Esophagus squamous epithelium (tissue), 5 donors: ENCODE data around the gene PSKH1. TPM values are rescaled to one million over a fixed set of nuclear protein-coding genes. Genes with fewer than 3 reads are reported as not detected.

Experiments used
- DNase-seq: peaks from one replicate; lab custom pipeline; 2025; lab: John Stamatoyannopoulos, UW
- H3K27ac ChIP-seq, 4 donors: fragments of 200-600 bp; sonication (generic); one replicate each; pipeline ENCODE4 v1.5.1; 2016 to 2019; ENCODE audit warnings: mild to moderate bottlenecking in 1 of 4
- H3K27me3 ChIP-seq, 4 donors: fragments of 200-600 bp; sonication (generic); 1 replicate in 3 of 4; 2 replicates in 1 of 4; pipeline versions ENCODE4 v1.5.1 to v1.6.0; 2017 to 2021; ENCODE audit warnings: antibody characterized with exemption in 1 of 4
- H3K36me3 ChIP-seq, 3 donors: fragments of 200-600 bp; sonication (generic); one replicate each; pipeline ENCODE4 v1.5.1; 2016 to 2019
- H3K4me1 ChIP-seq, 3 donors: fragments of 200-600 bp; sonication (generic); one replicate each; pipeline ENCODE4 v1.5.1; 2017 to 2019
- H3K4me3 ChIP-seq, 4 donors: fragments of 200-600 bp; sonication (generic); 1 replicate in 3 of 4; 2 replicates in 1 of 4; pipeline ENCODE4 v1.5.1; 2016 to 2019; ENCODE audit warnings: mild to moderate bottlenecking in 2 of 4, moderate library complexity in 1 of 4
- H3K9me3 ChIP-seq, 3 donors: fragments of 200-600 bp; sonication (generic); one replicate each; pipeline ENCODE4 v1.5.1; 2016 to 2019
- POLR2A ChIP-seq, 4 donors: fragments of 450-650 bp; IDR thresholded peaks; one replicate each; pipeline ENCODE4 v1.6.1; 2017; ENCODE audit warnings: antibody characterized with exemption in 4 of 4, mild to moderate bottlenecking in 4 of 4, moderate library complexity in 3 of 4
- WGBS, 2 donors: methylation state at CpG; one replicate each; pipeline ENCODE4 v1.1.5; 2018; 5-methylcytosine and 5-hydroxymethylcytosine counted together
- intact Hi-C: fragments of 100-400 bp; cut with DNase I; formaldehyde crosslinking; loops from one replicate; pipeline ENCODE4 v1.15.0; 2022
- total RNA-seq, 4 donors: library from RNA; depleted of rRNA; stranded (reverse); fragments of >200 nt; gene quantifications; one replicate each; pipeline ENCODE4 v1.1.0, GENCODE V29; 2016
- TF ChIP-seq, protein P1 (sequence below), 6 experiments: fragments of 450-650 bp in 4 of 6; fragments of 200-600 bp in 2 of 6; sonication (generic) in 2 of 6; IDR thresholded peaks; one replicate each; pipeline ENCODE4 v1.5.1; 2016 to 2019; ENCODE audit warnings: antibody characterized with exemption in 6 of 6, mild to moderate bottlenecking in 4 of 6, moderate library complexity in 4 of 6
- donor health status: DM: yes; HTN: yes; CAD: no.

PSKH1 gene
- total RNA-seq, 4 donors from 2014 or later: 8.5 to 18.3 (median 13.8) TPM

DNA sequence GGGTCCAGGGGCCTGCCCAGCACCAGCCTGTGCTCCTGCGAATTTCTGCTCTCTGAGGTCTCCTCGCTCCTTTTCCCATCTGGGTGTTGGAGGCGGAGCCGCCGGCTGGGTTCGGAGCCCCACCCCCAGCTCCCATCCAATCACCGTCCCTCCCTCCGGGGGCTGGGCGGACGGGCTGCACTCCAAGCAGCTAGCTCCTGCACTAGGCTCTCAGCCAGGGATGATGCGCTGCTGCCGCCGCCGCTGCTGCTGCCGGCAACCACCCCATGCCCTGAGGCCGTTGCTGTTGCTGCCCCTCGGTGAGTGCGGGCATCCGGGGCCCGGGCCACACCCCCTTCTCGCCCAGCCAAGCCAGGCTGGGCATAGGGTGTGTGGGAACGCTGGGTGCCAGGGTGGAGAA, 8.4 kb upstream of the PSKH1 start, which contains the start of gene NRN1L:
NRN1L (plus strand) TSS at position 202 of the 400 bp plus-strand sequence; CDS start at position 221, 19 bp downstream.
- intact Hi-C loops: loop anchor here (5.0 kb wide), 1 partner anchor 38 kb away; no protein-coding TSS in a partner anchor
- H3K4me1 ChIP-seq: peaks cover 11 to 20% (median 13%) of the 10 kb centered on the region in 3 donors
- peaks cover 36 to 72% (median 40%) of the 10 kb centered on the region in 3 donors for H3K36me3 ChIP-seq
- DNase-seq: no peak
- H3K27me3 ChIP-seq: no peaks in the 10 kb centered on the region
- H3K27ac ChIP-seq: peak within 1 kb of the TSS; percentile 24 to 71 (median 54)
- H3K9me3 ChIP-seq: no peaks in the 10 kb centered on the region
- peak within 1 kb of the TSS in 2 of 4 donors; percentile 17 to 43 for H3K4me3 ChIP-seq
- TF ChIP-seq POLR2A (IDR thresholded peaks at IDR 0.05): no peak
- TF ChIP-seq, protein P1, sequence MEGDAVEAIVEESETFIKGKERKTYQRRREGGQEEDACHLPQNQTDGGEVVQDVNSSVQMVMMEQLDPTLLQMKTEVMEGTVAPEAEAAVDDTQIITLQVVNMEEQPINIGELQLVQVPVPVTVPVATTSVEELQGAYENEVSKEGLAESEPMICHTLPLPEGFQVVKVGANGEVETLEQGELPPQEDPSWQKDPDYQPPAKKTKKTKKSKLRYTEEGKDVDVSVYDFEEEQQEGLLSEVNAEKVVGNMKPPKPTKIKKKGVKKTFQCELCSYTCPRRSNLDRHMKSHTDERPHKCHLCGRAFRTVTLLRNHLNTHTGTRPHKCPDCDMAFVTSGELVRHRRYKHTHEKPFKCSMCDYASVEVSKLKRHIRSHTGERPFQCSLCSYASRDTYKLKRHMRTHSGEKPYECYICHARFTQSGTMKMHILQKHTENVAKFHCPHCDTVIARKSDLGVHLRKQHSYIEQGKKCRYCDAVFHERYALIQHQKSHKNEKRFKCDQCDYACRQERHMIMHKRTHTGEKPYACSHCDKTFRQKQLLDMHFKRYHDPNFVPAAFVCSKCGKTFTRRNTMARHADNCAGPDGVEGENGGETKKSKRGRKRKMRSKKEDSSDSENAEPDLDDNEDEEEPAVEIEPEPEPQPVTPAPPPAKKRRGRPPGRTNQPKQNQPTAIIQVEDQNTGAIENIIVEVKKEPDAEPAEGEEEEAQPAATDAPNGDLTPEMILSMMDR (IDR thresholded peaks at IDR 0.05): no peak
- WGBS, 2 donors: 13 to 17% methylated on average over 2 to 3 of the region's 22 CpGs

DNA sequence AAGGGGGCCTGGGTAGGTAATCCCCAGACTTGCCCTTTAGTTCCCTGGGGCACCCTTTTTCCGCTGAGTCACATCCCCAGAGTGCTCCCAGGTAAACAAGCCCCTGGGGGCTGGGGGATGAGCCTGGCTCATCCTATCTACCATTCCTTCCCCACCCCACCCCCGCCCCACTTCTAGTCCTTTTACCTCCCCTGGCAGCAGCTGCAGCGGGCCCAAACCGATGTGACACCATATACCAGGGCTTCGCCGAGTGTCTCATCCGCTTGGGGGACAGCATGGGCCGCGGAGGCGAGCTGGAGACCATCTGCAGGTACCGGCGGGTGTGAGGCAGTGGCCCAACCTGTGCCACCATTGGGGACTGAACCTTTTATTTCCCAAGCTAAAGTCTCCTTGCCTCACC, 7.5 kb upstream of the PSKH1 start:
- no peaks in the 10 kb centered on the region for H3K27me3 ChIP-seq
- TF ChIP-seq POLR2A (IDR thresholded peaks at IDR 0.05): no peak
- TF ChIP-seq, protein P1 (IDR thresholded peaks at IDR 0.05): no peak
- WGBS, 2 donors: 100% methylated on average over 1 of the region's 12 CpGs; no CpG with 5 or more reads in 1 of the 2 donors
- no peak overlapping the region for H3K4me3 ChIP-seq
- H3K27ac ChIP-seq: peak overlapping the region in 1 of 4 donors; percentile 71
- H3K36me3 ChIP-seq: peaks cover 28 to 63% (median 32%) of the 10 kb centered on the region in 3 donors
- no peaks in the 10 kb centered on the region for H3K9me3 ChIP-seq
- intact Hi-C loops: no loop called here
- DNase-seq: no peak
- peaks cover 11 to 20% (median 13%) of the 10 kb centered on the region in 3 donors for H3K4me1 ChIP-seq

GRCh38 chr16:67885976-67886375, 7.1 kb upstream of the PSKH1 start:
- H3K4me3 ChIP-seq: no peak overlapping the region
- 80 to 98% methylated on average over 1 to 18 of the region's 19 CpGs for WGBS, 2 donors
- H3K27ac ChIP-seq: no peak overlapping the region
- TF ChIP-seq, protein P1 (IDR thresholded peaks at IDR 0.05): no peak
- no peak for TF ChIP-seq POLR2A (IDR thresholded peaks at IDR 0.05)
- H3K27me3 ChIP-seq: no peaks in the 10 kb centered on the region
- H3K4me1 ChIP-seq: peaks cover 11 to 20% (median 13%) of the 10 kb centered on the region in 3 donors
- no peak for DNase-seq
- peaks cover 23 to 59% (median 28%) of the 10 kb centered on the region in 3 donors for H3K36me3 ChIP-seq
- intact Hi-C loops: no loop called here
- H3K9me3 ChIP-seq: no peaks in the 10 kb centered on the region

DNA sequence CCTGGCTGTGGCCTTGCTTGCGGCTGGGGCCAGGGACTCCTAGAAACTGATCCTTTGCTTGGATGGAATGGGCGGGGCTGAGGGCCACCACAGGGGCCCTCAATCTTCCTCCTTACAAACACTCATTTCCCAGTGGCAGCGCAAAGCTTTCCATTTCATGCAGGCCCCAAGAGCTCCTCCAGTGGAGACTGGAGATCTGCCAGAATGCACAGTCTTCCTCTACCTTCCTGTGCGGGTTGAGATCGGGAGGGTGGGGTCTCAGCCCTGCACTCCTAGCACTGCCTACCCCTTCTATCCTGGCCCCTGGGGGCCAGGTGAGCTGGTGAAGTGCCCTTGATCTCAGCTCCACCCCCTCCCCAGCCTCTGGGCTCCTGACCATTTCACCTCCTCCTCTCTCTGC, 6.7 kb upstream of the PSKH1 start:
- DNase-seq: no peak

GRCh38 chr16:67888331-67888730, 4.7 kb upstream of the PSKH1 start:
- Histone ChIP-seq H3K9me3 (no peaks in the 10 kb centered on the region), H3K4me3 (no peak overlapping the region), H3K27me3 (no peaks in the 10 kb centered on the region), H3K27ac (no peak overlapping the region), H3K36me3 (peaks cover 4 to 36% (median 7%) of the 10 kb centered on the region in 3 donors), H3K4me1 (peaks cover 11 to 28% (median 18%) of the 10 kb centered on the region in 3 donors)
- DNase-seq: no peak
- TF ChIP-seq, protein P1 (IDR thresholded peaks at IDR 0.05): no peak
- TF ChIP-seq POLR2A (IDR thresholded peaks at IDR 0.05): no peak
- intact Hi-C loops: no loop called here
- WGBS, 2 donors: 69 to 86% methylated on average over 2 of the region's 3 CpGs

More for the DNA sequence above, 6.7 kb upstream of the PSKH1 start:
- peaks cover 19 to 55% (median 23%) of the 10 kb centered on the region in 3 donors for H3K36me3 ChIP-seq
- no peaks in the 10 kb centered on the region for H3K27me3 ChIP-seq
- TF ChIP-seq POLR2A (IDR thresholded peaks at IDR 0.05): no peak
- TF ChIP-seq, protein P1 (IDR thresholded peaks at IDR 0.05): no peak
- H3K27ac ChIP-seq: no peak overlapping the region
- intact Hi-C loops: no loop called here
- H3K9me3 ChIP-seq: no peaks in the 10 kb centered on the region
- H3K4me3 ChIP-seq: no peak overlapping the region
- peaks cover 11 to 20% (median 13%) of the 10 kb centered on the region in 3 donors for H3K4me1 ChIP-seq
- WGBS, 2 donors: 90 to 96% methylated on average over 4 to 5 of the region's 5 CpGs
